Thyroid gland (tissue), 4 donors: ENCODE measurements around the gene CNTNAP5. TPM values are rescaled to one million over a fixed set of nuclear protein-coding genes. Genes with fewer than 3 reads are reported as not detected.

ENCODE experiments used
- DNase-seq, 2 donors: peaks; one replicate each; pipeline ENCODE4 v3.0.0-alpha.2; 2019
- H3K27ac ChIP-seq, 3 donors: fragments of 200-600 bp; sonication (generic); 1 replicate in 2 of 3; 2 replicates in 1 of 3; pipeline ENCODE4 v1.5.1; 2016 to 2019; ENCODE audit warnings: mild to moderate bottlenecking in 1 of 3, moderate library complexity in 1 of 3
- H3K27me3 ChIP-seq: fragments of 200-600 bp; sonication (generic); one replicate; pipeline ENCODE4 v1.5.1; 2019
- H3K36me3 ChIP-seq, 2 donors: fragments of 200-600 bp; sonication (generic); one replicate each; pipeline ENCODE4 v1.5.1; 2016 to 2019
- H3K4me1 ChIP-seq, 2 donors: fragments of 200-600 bp; sonication (generic); one replicate each; pipeline ENCODE4 v1.5.1; 2017 to 2019
- H3K4me3 ChIP-seq, 3 donors: fragments of 200-600 bp; sonication (generic); replicated peaks in 1 of 3; 1 replicate in 2 of 3; 2 replicates in 1 of 3; pipeline ENCODE4 v1.5.1; 2016; ENCODE audit warnings: mild to moderate bottlenecking in 1 of 3
- H3K9me3 ChIP-seq: fragments of 200-600 bp; sonication (generic); one replicate; pipeline ENCODE4 v1.5.1; 2017
- POLR2A ChIP-seq, 2 donors: fragments of 450-650 bp; IDR thresholded peaks; one replicate each; pipeline ENCODE4 v1.6.1; 2017; ENCODE audit warnings: antibody characterized with exemption in 2 of 2, mild to moderate bottlenecking in 2 of 2, moderate library complexity in 1 of 2
- WGBS, 2 donors: methylation state at CpG; one replicate each; pipeline ENCODE4 v1.1.5; 2017; 5-methylcytosine and 5-hydroxymethylcytosine counted together
- intact Hi-C: fragments of 100-400 bp; cut with DNase I; formaldehyde crosslinking; loops from one replicate; pipeline ENCODE4 v1.15.1; 2023
- small RNA-seq: library from RNA; depleted of rRNA; stranded (forward); fragments of <200 nt; gene quantifications from one replicate; pipeline ENCODE3, GENCODE V24; 2016
- total RNA-seq, 4 donors: library from RNA; depleted of rRNA; stranded (reverse); fragments of >200 nt; gene quantifications; one replicate each; pipeline ENCODE4 v1.2.3, GENCODE V29; 2016
- TF ChIP-seq, protein P1 (sequence below), 6 experiments: fragments of 200-600 bp in 3 of 6; fragments of 450-650 bp in 3 of 6; sonication (generic) in 3 of 6; IDR thresholded peaks; one replicate each; pipeline ENCODE4 v1.5.1; 2016 to 2019; ENCODE audit warnings: antibody characterized with exemption in 6 of 6, mild to moderate bottlenecking in 2 of 6, inconsistent platforms in 1 of 6, moderate library complexity in 1 of 6

The CNTNAP5 gene
- total RNA-seq, 4 donors from 2014 or later, result not detected

DNA sequence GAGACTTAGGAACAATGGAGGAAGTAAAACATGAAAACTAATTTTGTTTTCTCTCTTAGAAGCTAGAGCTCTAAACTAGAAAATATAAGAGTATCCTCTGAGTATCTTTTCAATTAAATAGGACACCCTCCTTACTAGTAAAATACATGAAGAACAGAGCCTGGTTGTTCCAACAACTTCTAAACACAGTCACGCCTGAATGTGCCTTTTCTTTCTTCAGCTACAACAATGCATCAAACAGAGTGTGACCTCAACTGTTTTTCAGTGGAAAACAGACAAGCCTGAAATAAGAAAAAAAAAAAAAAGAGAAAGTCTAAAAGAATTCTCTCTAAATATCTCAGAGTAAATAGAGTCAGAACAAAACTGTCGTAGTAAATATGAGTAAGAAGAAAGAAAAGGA is 928.8 kb downstream of the CNTNAP5 start:
- intact Hi-C loops, result no loop called here
- H3K27me3 ChIP-seq, result no peaks in the 10 kb centered on the region

DNA sequence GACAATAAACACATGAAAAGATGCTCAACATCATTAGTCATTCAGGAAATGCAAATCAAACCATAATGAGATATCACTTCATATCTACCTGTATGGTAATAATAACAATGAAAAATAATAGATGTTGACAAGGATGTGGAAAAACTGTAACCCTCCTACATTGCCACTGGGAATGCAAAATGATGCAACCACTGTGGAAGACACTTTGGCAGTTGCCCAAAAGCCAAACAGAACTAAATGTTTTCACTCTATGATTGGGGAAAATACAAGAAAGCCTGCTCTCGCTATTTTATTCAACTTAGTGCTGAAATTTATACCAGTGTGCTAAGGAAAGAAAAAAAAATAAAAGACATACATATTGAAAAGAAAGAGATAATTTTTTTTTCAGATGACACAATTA is 934.5 kb downstream of the CNTNAP5 start:
- H3K9me3 ChIP-seq, result no peaks in the 10 kb centered on the region
- H3K27ac ChIP-seq, result no peak overlapping the region
- no peaks in the 10 kb centered on the region for H3K27me3 ChIP-seq
- WGBS, 2 donors, result 73 to 77% methylated on average over 1 of the region's 1 CpG
- no peak for DNase-seq
- H3K36me3 ChIP-seq, result no peaks in the 10 kb centered on the region
- no peak overlapping the region for H3K4me3 ChIP-seq
- no peak for TF ChIP-seq POLR2A (IDR thresholded peaks at IDR 0.05)
- TF ChIP-seq, protein P1, sequence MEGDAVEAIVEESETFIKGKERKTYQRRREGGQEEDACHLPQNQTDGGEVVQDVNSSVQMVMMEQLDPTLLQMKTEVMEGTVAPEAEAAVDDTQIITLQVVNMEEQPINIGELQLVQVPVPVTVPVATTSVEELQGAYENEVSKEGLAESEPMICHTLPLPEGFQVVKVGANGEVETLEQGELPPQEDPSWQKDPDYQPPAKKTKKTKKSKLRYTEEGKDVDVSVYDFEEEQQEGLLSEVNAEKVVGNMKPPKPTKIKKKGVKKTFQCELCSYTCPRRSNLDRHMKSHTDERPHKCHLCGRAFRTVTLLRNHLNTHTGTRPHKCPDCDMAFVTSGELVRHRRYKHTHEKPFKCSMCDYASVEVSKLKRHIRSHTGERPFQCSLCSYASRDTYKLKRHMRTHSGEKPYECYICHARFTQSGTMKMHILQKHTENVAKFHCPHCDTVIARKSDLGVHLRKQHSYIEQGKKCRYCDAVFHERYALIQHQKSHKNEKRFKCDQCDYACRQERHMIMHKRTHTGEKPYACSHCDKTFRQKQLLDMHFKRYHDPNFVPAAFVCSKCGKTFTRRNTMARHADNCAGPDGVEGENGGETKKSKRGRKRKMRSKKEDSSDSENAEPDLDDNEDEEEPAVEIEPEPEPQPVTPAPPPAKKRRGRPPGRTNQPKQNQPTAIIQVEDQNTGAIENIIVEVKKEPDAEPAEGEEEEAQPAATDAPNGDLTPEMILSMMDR (IDR thresholded peaks at IDR 0.05), result no peak
- intact Hi-C loops, result no loop called here
- H3K4me1 ChIP-seq, result no peaks in the 10 kb centered on the region

More for the DNA sequence above, 928.8 kb downstream of the CNTNAP5 start:
- Histone ChIP-seq H3K27ac (no peak overlapping the region), H3K4me1 (no peaks in the 10 kb centered on the region), H3K9me3 (no peaks in the 10 kb centered on the region), H3K4me3 (no peak overlapping the region), H3K36me3 (no peaks in the 10 kb centered on the region)
- TF ChIP-seq POLR2A (IDR thresholded peaks at IDR 0.05), result no peak
- TF ChIP-seq, protein P1 (IDR thresholded peaks at IDR 0.05), result no peak
- WGBS, 2 donors, result 61 to 70% methylated on average over 2 of the region's 2 CpGs
- no peak for DNase-seq

DNA sequence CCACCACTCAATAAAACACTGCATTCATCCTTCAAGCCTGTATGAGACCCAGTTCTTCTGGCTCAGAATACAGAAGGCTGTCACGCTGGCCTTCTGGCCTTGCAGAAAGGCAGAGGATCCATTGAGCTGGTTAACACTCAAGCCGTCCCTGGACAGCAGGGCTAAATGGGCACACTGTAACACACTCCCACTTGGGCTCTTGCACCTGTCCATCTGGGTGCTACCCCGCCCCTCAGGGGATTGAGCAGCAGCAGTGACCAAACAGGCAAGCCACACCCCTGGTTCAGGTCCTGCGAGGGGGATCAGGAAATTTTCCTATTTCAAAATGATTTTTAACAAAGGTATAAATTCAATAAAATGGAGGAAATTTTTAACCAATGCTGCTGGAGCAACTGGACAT is 936.0 kb downstream of the CNTNAP5 start:
- no peak for DNase-seq
- no peak overlapping the region for H3K27ac ChIP-seq
- no peaks in the 10 kb centered on the region for H3K27me3 ChIP-seq
- H3K4me3 ChIP-seq, result no peak overlapping the region
- no peaks in the 10 kb centered on the region for H3K36me3 ChIP-seq
- intact Hi-C loops, result no loop called here
- TF ChIP-seq, protein P1 (IDR thresholded peaks at IDR 0.05), result no peak
- TF ChIP-seq POLR2A (IDR thresholded peaks at IDR 0.05), result no peak
- no peaks in the 10 kb centered on the region for H3K9me3 ChIP-seq
- WGBS, 2 donors, result 72 to 85% methylated on average over 4 of the region's 4 CpGs
- H3K4me1 ChIP-seq, result no peaks in the 10 kb centered on the region

Small RNA genes lying within 50 kb of the gene (small RNA-seq; reads per million reads assigned to genes)
- gene AC019159.1, result not detected
- gene MTND5P22, result not detected
- gene RNA5SP102, result not detected
